Stimulated activated CD8-positive, alpha-beta memory T cell treated with anti-CD3 and anti-CD28 coated beads, Interleukin-15, amount 100 ng/mL, for 24 hours (primary cell): Measurements from ENCODE around the gene CDV3.

Source experiments
- DNase-seq: peaks from one replicate; pipeline ENCODE4 v3.0.0-alpha.2; 2020; ENCODE audit warnings: low read depth

CDV3 gene

DNA sequence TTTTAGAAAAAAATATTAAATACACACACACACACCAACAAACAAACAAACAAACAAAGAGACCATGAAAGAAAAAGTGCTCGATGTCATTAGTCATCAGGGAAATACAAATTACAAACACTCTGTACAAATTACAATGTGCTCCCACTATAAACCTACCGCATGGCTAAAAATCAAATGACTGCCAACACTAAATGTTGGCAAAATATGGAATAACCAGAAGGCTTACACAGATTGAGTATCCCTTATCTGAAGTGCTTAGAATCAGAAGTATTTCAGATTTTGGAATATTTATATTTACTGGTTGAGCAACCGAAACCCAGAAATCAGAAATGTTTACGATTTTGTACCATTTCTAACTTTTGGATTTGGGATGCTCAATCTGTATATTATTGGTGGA, 33.4 kb downstream of the CDV3 start:
- no peak for DNase-seq

DNA sequence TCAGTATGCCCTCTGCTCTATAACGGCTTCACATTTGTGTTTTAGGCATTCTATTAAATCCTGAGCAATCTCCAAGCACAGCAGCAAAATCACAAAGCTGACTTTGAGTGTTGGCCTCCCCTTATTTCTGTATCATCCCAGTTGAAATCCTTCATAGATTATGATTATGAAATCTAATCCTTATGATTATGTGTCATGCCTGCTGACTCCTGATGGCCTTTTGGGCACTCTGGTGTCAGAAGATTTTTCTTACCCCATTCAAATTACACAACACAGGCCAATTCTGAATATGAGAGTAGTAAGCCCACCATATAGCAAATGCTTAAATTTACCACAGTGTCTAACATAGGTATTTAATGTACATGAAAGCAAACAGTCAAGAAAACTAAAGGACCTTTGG, 34.3 kb downstream of the CDV3 start:
- DNase-seq, result no peak

DNA sequence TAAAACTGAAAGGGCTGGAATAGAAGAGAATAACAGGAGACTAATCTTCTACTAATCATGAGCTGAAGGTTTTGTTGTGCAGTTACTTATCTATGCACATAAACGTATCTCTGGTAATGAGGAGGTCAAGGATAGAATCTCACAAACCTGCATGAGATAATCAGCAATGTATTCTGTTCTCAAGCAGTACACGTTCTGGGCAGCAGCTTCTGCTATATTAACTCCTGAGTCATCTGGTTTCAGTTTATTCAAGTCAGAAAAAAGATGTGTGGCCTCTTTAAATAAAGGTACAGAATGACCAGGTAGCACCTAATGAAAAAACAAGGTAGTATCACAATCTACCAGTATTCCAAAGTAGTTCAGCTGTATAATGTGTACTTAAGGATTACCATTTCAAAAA, 34.9 kb downstream of the CDV3 start:
- DNase-seq, result no peak

DNA sequence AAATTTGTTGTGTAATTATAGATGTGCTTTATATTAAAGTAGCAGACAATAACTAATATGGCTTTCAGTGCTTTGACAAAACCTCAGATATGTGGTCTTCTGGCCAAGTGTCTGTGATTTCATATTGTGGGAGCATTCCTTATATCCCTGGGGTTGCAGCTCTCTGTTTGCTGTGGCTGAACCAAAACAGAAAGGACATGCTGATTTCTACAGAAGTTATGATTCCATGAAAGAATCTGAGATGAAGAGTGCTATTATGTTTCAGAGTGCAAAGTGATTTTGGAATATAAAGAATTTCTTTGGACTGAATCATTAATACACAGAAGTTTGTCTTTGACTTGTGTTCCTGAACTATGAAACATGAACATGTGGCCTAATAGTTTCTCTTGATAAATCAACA, 36.5 kb downstream of the CDV3 start:
- no peak for DNase-seq

DNA sequence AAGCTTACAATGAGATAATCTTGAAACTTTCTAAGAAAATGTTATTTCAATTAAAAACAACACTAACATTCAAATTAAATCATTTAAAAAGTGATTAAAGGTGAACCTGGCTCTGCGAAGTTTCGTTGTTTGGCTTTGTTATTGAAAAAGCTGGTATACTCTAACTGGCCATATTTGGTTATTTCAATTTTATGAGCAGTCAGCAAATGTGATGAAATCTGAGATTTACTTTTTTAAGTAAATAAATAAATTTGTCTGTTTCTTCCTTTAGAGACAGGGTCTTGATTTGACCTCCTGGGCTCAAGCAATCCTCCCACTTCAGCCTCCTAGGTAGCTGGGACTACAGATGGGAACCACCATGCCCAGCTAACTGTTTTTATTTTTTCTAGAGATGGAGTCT, 38.0 kb downstream of the CDV3 start:
- DNase-seq, result no peak

DNA sequence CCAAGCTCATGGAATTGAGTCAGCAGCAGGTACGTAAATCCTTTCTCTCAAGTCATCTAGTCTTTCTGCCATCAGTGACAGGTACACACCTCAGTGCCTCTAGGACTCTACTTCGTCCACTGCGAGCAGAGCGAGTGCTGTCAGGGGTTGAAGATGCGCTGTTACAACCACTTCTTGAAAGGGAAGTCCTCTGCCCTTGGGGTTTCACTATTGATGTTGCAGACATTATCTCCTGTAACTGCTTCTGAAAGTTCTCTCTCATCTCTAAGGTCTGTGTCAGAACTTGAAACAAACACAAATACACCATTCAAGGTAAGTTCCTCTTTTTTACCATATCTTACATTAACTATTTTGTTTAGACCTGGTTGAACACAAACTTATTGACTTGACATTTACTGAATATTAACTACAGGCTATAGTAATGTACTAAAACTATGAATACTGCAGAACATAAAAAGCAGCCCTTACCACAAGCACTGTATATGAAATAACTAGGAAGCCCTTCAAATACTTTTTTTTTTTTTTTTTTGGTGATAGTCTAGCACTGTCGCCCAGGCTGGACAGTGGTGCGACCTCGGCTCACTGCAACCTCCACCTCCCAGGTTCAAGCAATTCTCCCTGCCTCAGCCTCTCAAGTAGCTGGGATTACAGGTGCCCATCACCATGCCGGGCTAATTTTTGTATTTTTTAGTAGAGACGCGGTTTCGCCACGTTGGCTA, 46.7 kb downstream of the CDV3 start:
- DNase-seq, result no peak

DNA sequence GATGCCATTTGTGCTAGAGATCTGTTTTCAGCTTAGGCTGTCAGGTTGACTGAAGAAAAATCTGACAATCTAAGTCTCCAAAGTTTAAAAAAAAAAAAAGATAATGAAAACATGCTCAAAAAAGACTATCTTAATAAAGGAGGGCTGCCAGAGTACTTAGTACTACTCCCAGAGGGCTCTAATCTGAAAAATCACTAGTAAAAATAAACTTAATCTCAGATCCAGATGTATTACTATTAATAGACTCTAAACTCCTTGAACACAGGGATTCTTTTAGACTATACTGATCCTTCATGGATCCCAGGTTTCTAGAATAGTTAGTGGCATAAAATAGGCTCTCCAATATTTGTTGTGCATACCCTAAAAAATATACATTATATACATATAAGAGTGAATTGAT, 54.3 kb downstream of the CDV3 start:
- no peak for DNase-seq

DNA sequence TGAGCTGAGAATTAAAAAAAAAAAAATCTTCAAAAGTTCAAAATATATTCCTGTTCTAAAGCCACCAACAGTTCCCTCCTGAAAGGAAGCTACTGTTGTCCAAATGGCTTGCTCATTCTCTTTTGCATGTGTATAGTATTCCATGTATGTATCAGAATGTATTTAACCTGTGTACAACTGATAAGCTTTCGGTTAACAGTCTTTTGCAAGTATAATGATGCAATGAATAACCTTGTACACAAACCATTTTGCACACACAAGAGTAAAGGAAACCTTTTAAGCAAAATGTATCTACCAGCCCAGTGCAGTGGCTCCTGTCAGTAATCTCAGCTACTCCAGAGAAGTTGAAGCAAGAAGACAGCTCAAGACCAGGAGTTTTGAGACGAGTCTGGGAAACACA, 55.7 kb downstream of the CDV3 start:
- no peak for DNase-seq

DNA sequence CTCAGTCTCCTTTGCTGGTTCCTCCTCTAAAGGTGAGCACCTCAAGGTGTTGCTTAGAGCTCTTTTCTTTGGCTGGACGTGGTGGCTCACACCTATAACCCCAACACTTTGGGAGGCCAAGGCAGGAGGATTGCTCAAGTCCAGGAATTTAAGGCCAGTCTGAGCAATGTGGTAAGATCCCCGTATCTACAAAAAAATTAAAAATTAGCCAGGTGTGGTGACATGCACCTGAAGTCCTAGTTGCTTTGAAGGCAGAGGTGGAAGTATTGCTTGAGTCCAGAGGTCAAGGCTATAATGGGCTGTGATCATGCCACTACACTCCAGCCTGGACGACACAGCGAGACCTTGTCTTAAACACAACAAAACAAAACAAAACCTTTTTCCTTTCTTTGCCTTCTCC, 60.0 kb downstream of the CDV3 start:
- DNase-seq, result no peak
